H9 (cell line): ENCODE results near the gene PPM1N. TPM values are rescaled to one million over a fixed set of nuclear protein-coding genes. Genes with fewer than 3 reads are reported as not detected.

Experiments
- DNase-seq: peaks from one replicate; pipeline ENCODE4 v3.0.0-alpha.2; 2017
- H2AFZ ChIP-seq: one replicate; pipeline ENCODE4 v1.6.1; 2013; ENCODE audit warnings: mild to moderate bottlenecking, low read length, control low read depth, moderate library complexity
- H2AK5ac ChIP-seq: 2 replicates; pipeline ENCODE4 v1.6.1; 2013; ENCODE audit warnings: low read length, control low read depth, mixed read lengths; ENCODE audit not compliant: insufficient read length
- H2BK120ac ChIP-seq: one replicate; pipeline ENCODE4 v1.6.1; 2013; ENCODE audit warnings: low read depth, mild to moderate bottlenecking, low read length, control low read depth, inconsistent platforms; ENCODE audit not compliant: poor library complexity, severe bottlenecking
- H2BK12ac ChIP-seq: 2 replicates; pipeline ENCODE4 v1.6.1; 2013; ENCODE audit warnings: low read length, control low read depth, mixed read lengths, low read depth; ENCODE audit not compliant: insufficient read length
- H2BK15ac ChIP-seq: 2 replicates; pipeline ENCODE4 v1.6.1; 2013; ENCODE audit warnings: low read depth, low read length, control low read depth
- H2BK20ac ChIP-seq: one replicate; pipeline ENCODE4 v1.6.1; 2013; ENCODE audit warnings: low read depth, mild to moderate bottlenecking, low read length, control low read depth, inconsistent platforms; ENCODE audit not compliant: poor library complexity, severe bottlenecking
- H2BK5ac ChIP-seq: 2 replicates; pipeline ENCODE4 v1.6.1; 2013; ENCODE audit warnings: low read length, control low read depth, mixed read lengths; ENCODE audit not compliant: insufficient read length
- H3K14ac ChIP-seq: 2 replicates; pipeline ENCODE4 v1.6.1; 2013; ENCODE audit warnings: low read length, control low read depth; ENCODE audit not compliant: insufficient read depth
- H3K18ac ChIP-seq: 2 replicates; pipeline ENCODE4 v1.6.1; 2013; ENCODE audit warnings: low read depth, mild to moderate bottlenecking, mixed read lengths, low read length, control low read depth; ENCODE audit not compliant: insufficient read length
- H3K23ac ChIP-seq: 2 replicates; pipeline ENCODE4 v1.6.1; 2013; ENCODE audit warnings: low read length, control low read depth, mixed read lengths, low read depth; ENCODE audit not compliant: insufficient read length
- H3K23me2 ChIP-seq: 2 replicates; pipeline ENCODE4 v1.6.1; 2013; ENCODE audit warnings: low read depth, mild to moderate bottlenecking, mixed read lengths, low read length, control low read depth; ENCODE audit not compliant: insufficient read length, poor library complexity, severe bottlenecking
- H3K27ac ChIP-seq: 2 replicates; pipeline ENCODE4 v1.5.1; 2013; ENCODE audit warnings: low read length, control low read depth, mixed read lengths, low read depth; ENCODE audit not compliant: insufficient read length
- H3K27me3 ChIP-seq: 2 replicates; pipeline ENCODE4 v1.6.1; 2013; ENCODE audit warnings: low read length, control low read depth, inconsistent platforms; ENCODE audit not compliant: insufficient read depth
- H3K4ac ChIP-seq: 2 replicates; pipeline ENCODE4 v1.6.1; 2013; ENCODE audit warnings: low read depth, mild to moderate bottlenecking, control low read depth, inconsistent platforms, low read length, moderate library complexity
- H3K4me1 ChIP-seq: 2 replicates; pipeline ENCODE4 v1.6.1; 2013; ENCODE audit warnings: low read length, control low read depth, inconsistent platforms; ENCODE audit not compliant: insufficient read depth
- H3K4me2 ChIP-seq: 2 replicates; pipeline ENCODE4 v1.6.1; 2013; ENCODE audit warnings: low read length, control low read depth, mixed read lengths; ENCODE audit not compliant: insufficient read length, insufficient read depth
- H3K56ac ChIP-seq: 2 replicates; pipeline ENCODE4 v1.6.1; 2013; ENCODE audit warnings: low read depth, mild to moderate bottlenecking, mixed read lengths, low read length, control low read depth; ENCODE audit not compliant: insufficient read length
- H3K79me1 ChIP-seq: 2 replicates; pipeline ENCODE4 v1.6.1; 2013; ENCODE audit warnings: low read depth, mild to moderate bottlenecking, moderate library complexity, low read length, control low read depth, inconsistent platforms; ENCODE audit not compliant: insufficient read depth, poor library complexity, severe bottlenecking
- H3K79me2 ChIP-seq: 2 replicates; pipeline ENCODE4 v1.6.1; 2013; ENCODE audit warnings: low read length, control low read depth, inconsistent platforms; ENCODE audit not compliant: insufficient read depth
- H3K9ac ChIP-seq: 2 replicates; pipeline ENCODE4 v1.6.1; 2013; ENCODE audit warnings: low read length, control low read depth, mixed read lengths; ENCODE audit not compliant: insufficient read length; ENCODE audit errors: extremely low read depth
- H3K9me3 ChIP-seq: one replicate; pipeline ENCODE4 v1.6.1; 2013; ENCODE audit warnings: low read depth, low read length, inconsistent platforms; ENCODE audit not compliant: control insufficient read depth
- H3T11ph ChIP-seq: one replicate; pipeline ENCODE4 v1.6.1; 2013; ENCODE audit warnings: mild to moderate bottlenecking, low read length, control low read depth, inconsistent platforms
- H4K20me1 ChIP-seq: one replicate; pipeline ENCODE4 v1.6.1; 2013; ENCODE audit not compliant: control insufficient read depth, insufficient read length, insufficient read depth
- H4K5ac ChIP-seq: 2 replicates; pipeline ENCODE4 v1.6.1; 2013; ENCODE audit warnings: low read depth, mild to moderate bottlenecking, mixed read lengths, low read length, control low read depth; ENCODE audit not compliant: insufficient read length
- H4K8ac ChIP-seq: replicated peaks from 2 replicates; pipeline ENCODE4 v1.6.1; 2013; ENCODE audit warnings: low read length, control low read depth, mixed read lengths, low read depth; ENCODE audit not compliant: insufficient read length
- H4K91ac ChIP-seq: 2 replicates; pipeline ENCODE4 v1.6.1; 2013; ENCODE audit warnings: low read depth, mild to moderate bottlenecking, moderate library complexity, mixed read lengths, low read length, control low read depth; ENCODE audit not compliant: insufficient read length
- H3K27ac Mint-ChIP-seq, 3 experiments: 2 replicates in 2 of 3; 3 replicates in 1 of 3; pipeline ENCODE4 v1.8.0; 2020 to 2021; ENCODE audit warnings: mixed read lengths in 3 of 3, mild to moderate bottlenecking in 1 of 3, moderate library complexity in 1 of 3
- H3K27me3 Mint-ChIP-seq: 2 replicates; pipeline ENCODE4 v1.8.0; 2021; ENCODE audit warnings: low read depth, mild to moderate bottlenecking, moderate library complexity, mixed read lengths
- H3K36me3 Mint-ChIP-seq, 3 experiments: 2 replicates in 2 of 3; 3 replicates in 1 of 3; pipeline ENCODE4 v1.8.0; 2020 to 2021; ENCODE audit warnings: low read depth in 3 of 3, mixed read lengths in 3 of 3; ENCODE audit not compliant: insufficient read depth in 1 of 3
- H3K4me1 Mint-ChIP-seq, 2 experiments: 2 replicates each; pipeline ENCODE4 v1.8.0; 2020; ENCODE audit warnings: mixed read lengths in 2 of 2
- H3K4me3 Mint-ChIP-seq, 2 experiments: 2 replicates in 1 of 2; 3 replicates in 1 of 2; pipeline ENCODE4 v1.8.0; 2020 to 2021; ENCODE audit warnings: mild to moderate bottlenecking in 2 of 2, mixed read lengths in 2 of 2, moderate library complexity in 1 of 2
- H3K9me3 Mint-ChIP-seq, 2 experiments: 2 replicates in 1 of 2; 3 replicates in 1 of 2; pipeline ENCODE4 v1.8.0; 2020; ENCODE audit warnings: mild to moderate bottlenecking in 2 of 2, mixed read lengths in 2 of 2, moderate library complexity in 1 of 2
- CTCF ChIP-seq: fragments of 200-600 bp; sonication (generic); conservative IDR thresholded peaks from 3 replicates; pipeline ENCODE4 v1.8.0; 2021; ENCODE audit warnings: antibody characterized with exemption, mild to moderate bottlenecking
- WGBS: extraction: QIAGEN DNeasy Blood & Tissue Kit; methylation state at CpG from one replicate; pipeline ENCODE4 v1.1.7; 2013; ENCODE audit warnings: missing lambda C conversion rate, low lambda C conversion rate, mixed read lengths; ENCODE audit not compliant: insufficient read length; ENCODE audit errors: extremely low coverage; 5-methylcytosine and 5-hydroxymethylcytosine counted together
- total RNA-seq: library from RNA; stranded (reverse); gene quantifications from 2 replicates; pipeline ENCODE4 v1.2.1, GENCODE V29; 2021

The PPM1N gene
- total RNA-seq, 1 experiment from 2014 or later = 7.7 TPM

- no peak overlapping the region for H3K9ac ChIP-seq
- TF ChIP-seq CTCF = no peak
- DNase-seq = no peak
- H3K4me1 ChIP-seq = no peaks in the 10 kb centered on the region
- H3K9me3 Mint-ChIP-seq = no peaks in the 10 kb centered on the region; a peak in 1 of 5 replicates
- no peak overlapping the region for H4K91ac ChIP-seq
- H2BK12ac ChIP-seq = no peak overlapping the region
- peaks cover 15 to 31% of the 10 kb centered on the region in 2 experiments for H3K4me1 Mint-ChIP-seq
- H3K27ac ChIP-seq = no peak overlapping the region
- no peaks in the 10 kb centered on the region for H3K36me3 Mint-ChIP-seq
- H3K18ac ChIP-seq = peak overlapping the region; percentile 54
- H2BK5ac ChIP-seq = no peak overlapping the region
- no peaks in the 10 kb centered on the region for H3K79me1 ChIP-seq
- no peak overlapping the region for H3K27ac Mint-ChIP-seq
- H3K4me2 ChIP-seq = no peak overlapping the region
- no peak overlapping the region for H3K56ac ChIP-seq
- H3K27me3 ChIP-seq = no peaks in the 10 kb centered on the region; the same call in 1 of the 2 replicates
- H4K5ac ChIP-seq = no peak overlapping the region
- no peak overlapping the region for H2AK5ac ChIP-seq
- H2BK120ac ChIP-seq = no peak overlapping the region
- no peak overlapping the region for H3K4ac ChIP-seq
- no peak overlapping the region for H3K14ac ChIP-seq
- peaks cover 19% of the 10 kb centered on the region for H3K23me2 ChIP-seq
- no peak overlapping the region for H4K8ac ChIP-seq
- no peak overlapping the region for H3T11ph ChIP-seq
- no peak overlapping the region for H2AFZ ChIP-seq
- no CpG with 5 or more reads among the region's 8 CpGs for WGBS
- H3K23ac ChIP-seq = no peak overlapping the region
- H3K9me3 ChIP-seq = no peaks in the 10 kb centered on the region
- no peak overlapping the region for H2BK20ac ChIP-seq
- H4K20me1 ChIP-seq = no peaks in the 10 kb centered on the region
- no peak overlapping the region for H3K4me3 Mint-ChIP-seq
- peaks cover 19% of the 10 kb centered on the region for H3K27me3 Mint-ChIP-seq
- no peak overlapping the region for H2BK15ac ChIP-seq
- H3K79me2 ChIP-seq = no peaks in the 10 kb centered on the region
These were observed 33.3 kb upstream of the PPM1N start for GRCh38 chr19:45464852-45465441.
